Endothelial cell (in vitro differentiated cells): Measurements from ENCODE around the gene SPSB1. TPM values are rescaled to one million over a fixed set of nuclear protein-coding genes. Genes with fewer than 3 reads are reported as not detected.

Source experiments
- DNase-seq: peaks from one replicate; pipeline ENCODE4 v3.0.0; 2021; ENCODE audit warnings: low spot score
- H3K27ac Mint-ChIP-seq: one replicate; pipeline ENCODE4 v1.8.0; 2021; ENCODE audit warnings: mixed read lengths, inconsistent platforms; ENCODE audit not compliant: unreplicated experiment
- H3K27me3 Mint-ChIP-seq: one replicate; pipeline ENCODE4 v1.8.0; 2021; ENCODE audit warnings: mild to moderate bottlenecking, moderate library complexity, mixed read lengths, inconsistent platforms; ENCODE audit not compliant: unreplicated experiment
- H3K36me3 Mint-ChIP-seq: one replicate; pipeline ENCODE4 v1.8.0; 2021; ENCODE audit warnings: mild to moderate bottlenecking, low read depth, mixed read lengths, inconsistent platforms; ENCODE audit not compliant: unreplicated experiment
- H3K4me1 Mint-ChIP-seq: one replicate; pipeline ENCODE4 v1.8.0; 2021; ENCODE audit warnings: mild to moderate bottlenecking, mixed read lengths, inconsistent platforms; ENCODE audit not compliant: unreplicated experiment
- H3K4me3 Mint-ChIP-seq: one replicate; pipeline ENCODE4 v1.8.0; 2021; ENCODE audit warnings: mild to moderate bottlenecking, mixed read lengths, inconsistent platforms; ENCODE audit not compliant: unreplicated experiment
- H3K9me3 Mint-ChIP-seq: one replicate; pipeline ENCODE4 v1.8.0; 2021; ENCODE audit warnings: mixed read lengths, inconsistent platforms; ENCODE audit not compliant: unreplicated experiment
- total RNA-seq: library from RNA; stranded (reverse); fragmentation: NEBNext Ultra II Directional; extraction: Animal tissue kit (Norgen Biotek cat#: 25700); gene quantifications from one replicate; pipeline ENCODE4 v1.2.1, GENCODE V29; 2021; ENCODE audit not compliant: unreplicated experiment
- TF ChIP-seq, protein P1 (sequence below): fragments of 200-600 bp; sonication (generic); IDR thresholded peaks from one replicate; pipeline ENCODE4 v1.5.0; 2021; ENCODE audit warnings: antibody characterized with exemption; ENCODE audit not compliant: unreplicated experiment

SPSB1 gene
- total RNA-seq, 1 donor from 2014 or later, result 8.1 TPM

DNA sequence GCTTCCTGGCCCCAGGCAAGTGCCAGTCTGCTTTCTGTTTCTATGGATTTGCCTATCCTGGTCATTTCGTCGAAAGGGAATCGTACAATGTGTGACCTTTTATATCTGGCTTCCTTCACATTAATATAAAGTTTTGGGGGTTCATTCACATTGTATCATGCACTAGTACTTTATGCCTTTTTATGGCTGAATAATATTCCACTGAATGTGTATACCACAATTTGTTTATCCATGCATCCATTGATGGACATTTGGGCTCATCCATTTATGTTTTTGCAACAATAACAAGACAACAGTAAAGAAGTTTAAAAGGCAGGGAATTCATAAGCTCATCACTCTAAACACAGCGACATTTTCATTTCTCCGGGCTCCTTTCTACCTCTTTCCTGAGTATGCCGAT is 50.6 kb downstream of the SPSB1 start:
- Mint-ChIP-seq H3K27ac (no peak overlapping the region), H3K4me3 (no peak overlapping the region), H3K27me3 (peaks cover 8% of the 10 kb centered on the region), H3K4me1 (peaks cover 25% of the 10 kb centered on the region), H3K9me3 (no peaks in the 10 kb centered on the region), H3K36me3 (no peaks in the 10 kb centered on the region)
- TF ChIP-seq, protein P1, sequence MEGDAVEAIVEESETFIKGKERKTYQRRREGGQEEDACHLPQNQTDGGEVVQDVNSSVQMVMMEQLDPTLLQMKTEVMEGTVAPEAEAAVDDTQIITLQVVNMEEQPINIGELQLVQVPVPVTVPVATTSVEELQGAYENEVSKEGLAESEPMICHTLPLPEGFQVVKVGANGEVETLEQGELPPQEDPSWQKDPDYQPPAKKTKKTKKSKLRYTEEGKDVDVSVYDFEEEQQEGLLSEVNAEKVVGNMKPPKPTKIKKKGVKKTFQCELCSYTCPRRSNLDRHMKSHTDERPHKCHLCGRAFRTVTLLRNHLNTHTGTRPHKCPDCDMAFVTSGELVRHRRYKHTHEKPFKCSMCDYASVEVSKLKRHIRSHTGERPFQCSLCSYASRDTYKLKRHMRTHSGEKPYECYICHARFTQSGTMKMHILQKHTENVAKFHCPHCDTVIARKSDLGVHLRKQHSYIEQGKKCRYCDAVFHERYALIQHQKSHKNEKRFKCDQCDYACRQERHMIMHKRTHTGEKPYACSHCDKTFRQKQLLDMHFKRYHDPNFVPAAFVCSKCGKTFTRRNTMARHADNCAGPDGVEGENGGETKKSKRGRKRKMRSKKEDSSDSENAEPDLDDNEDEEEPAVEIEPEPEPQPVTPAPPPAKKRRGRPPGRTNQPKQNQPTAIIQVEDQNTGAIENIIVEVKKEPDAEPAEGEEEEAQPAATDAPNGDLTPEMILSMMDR, result no peak
- DNase-seq, result no peak

DNA sequence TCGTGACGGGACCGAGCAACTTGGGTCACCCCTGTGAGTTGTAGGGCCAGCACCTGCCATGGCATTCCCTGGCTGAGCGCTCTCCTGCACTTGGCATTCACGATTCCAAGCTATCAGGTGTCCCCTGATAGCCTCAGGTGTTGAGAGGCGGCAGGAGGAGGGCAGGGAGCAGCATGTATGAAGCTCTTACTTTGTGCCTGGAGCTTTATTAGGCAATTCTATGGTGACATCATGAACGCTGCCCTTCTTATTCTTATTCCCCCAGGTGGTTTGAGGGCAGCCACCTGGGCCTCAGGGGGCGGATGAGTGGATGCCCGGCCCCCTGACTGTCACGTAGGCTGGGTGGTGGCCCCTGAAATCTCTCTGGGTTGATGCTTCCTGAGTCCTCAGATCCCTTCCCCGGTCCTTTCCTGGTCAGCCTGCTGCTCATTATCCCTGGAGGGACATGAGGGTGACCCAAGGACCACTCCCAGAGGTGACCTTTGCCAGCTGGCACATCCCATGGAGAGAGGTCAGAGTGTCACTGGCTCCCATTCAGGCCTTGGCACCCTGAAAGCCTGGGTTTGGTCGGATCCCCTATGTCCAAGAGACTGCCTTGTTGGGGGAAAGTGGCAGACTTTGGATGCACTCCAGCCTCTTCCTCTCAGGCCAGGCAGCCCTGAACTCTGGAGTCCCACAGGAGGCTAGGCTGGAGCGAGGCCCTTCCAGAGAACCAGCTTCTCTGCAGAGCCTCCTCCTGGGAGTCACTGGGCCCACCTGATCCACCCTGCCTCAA is 51.9 kb downstream of the SPSB1 start:
- H3K27me3 Mint-ChIP-seq, result peaks cover 8% of the 10 kb centered on the region
- no peak overlapping the region for H3K4me3 Mint-ChIP-seq
- H3K9me3 Mint-ChIP-seq, result no peaks in the 10 kb centered on the region
- H3K4me1 Mint-ChIP-seq, result peaks cover 19% of the 10 kb centered on the region
- H3K36me3 Mint-ChIP-seq, result no peaks in the 10 kb centered on the region
- DNase-seq, result no peak
- H3K27ac Mint-ChIP-seq, result no peak overlapping the region
- TF ChIP-seq, protein P1, result no peak

DNA sequence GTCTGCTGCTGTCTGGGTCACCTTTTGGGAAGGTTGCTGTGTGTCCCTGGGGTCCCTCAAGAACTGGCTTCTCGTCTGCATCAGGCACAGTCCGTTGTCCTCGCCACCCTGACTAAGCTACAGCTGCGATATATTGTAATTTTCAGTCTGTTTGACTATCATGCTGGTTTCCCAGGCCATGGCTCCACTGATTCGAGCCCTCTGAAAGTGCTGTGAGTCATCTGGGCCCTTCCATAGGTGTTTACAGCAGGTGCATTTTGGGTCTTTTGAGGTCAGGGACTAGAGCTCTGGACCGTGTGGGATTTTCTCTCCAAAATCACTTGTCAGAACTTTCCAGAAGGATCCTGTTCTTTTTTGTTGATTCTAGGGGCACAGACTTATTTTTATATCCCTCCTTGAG is 52.8 kb downstream of the SPSB1 start:
- DNase-seq, result no peak
- H3K4me1 Mint-ChIP-seq, result peaks cover 15% of the 10 kb centered on the region
- no peaks in the 10 kb centered on the region for H3K9me3 Mint-ChIP-seq
- H3K27me3 Mint-ChIP-seq, result peaks cover 8% of the 10 kb centered on the region
- no peak overlapping the region for H3K27ac Mint-ChIP-seq
- no peak overlapping the region for H3K4me3 Mint-ChIP-seq
- TF ChIP-seq, protein P1, result no peak
- H3K36me3 Mint-ChIP-seq, result no peaks in the 10 kb centered on the region

DNA sequence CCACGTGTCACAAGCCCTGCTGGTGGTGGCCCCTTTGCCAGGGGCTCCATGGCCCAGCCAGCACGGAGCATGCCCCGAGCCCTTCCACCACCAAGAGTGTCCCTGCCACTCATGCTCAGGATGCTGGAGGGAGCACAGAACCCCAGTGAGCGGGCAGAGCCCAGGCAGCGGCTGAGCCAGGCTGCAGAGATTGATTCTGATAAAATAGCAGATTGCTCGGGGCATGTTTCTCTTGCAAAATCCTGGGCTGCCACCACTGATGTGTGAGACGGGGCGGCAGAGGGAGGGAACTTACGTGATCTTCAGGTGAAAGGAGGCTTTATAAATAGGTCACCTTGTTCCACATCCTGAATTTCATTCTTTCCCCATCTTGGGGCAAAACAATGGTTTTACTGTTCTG is 53.2 kb downstream of the SPSB1 start:
- DNase-seq, result no peak
- TF ChIP-seq, protein P1, result no peak
- Mint-ChIP-seq H3K36me3 (no peaks in the 10 kb centered on the region), H3K27me3 (peaks cover 7% of the 10 kb centered on the region), H3K4me3 (no peak overlapping the region), H3K9me3 (no peaks in the 10 kb centered on the region), H3K4me1 (peaks cover 12% of the 10 kb centered on the region), H3K27ac (no peak overlapping the region)

DNA sequence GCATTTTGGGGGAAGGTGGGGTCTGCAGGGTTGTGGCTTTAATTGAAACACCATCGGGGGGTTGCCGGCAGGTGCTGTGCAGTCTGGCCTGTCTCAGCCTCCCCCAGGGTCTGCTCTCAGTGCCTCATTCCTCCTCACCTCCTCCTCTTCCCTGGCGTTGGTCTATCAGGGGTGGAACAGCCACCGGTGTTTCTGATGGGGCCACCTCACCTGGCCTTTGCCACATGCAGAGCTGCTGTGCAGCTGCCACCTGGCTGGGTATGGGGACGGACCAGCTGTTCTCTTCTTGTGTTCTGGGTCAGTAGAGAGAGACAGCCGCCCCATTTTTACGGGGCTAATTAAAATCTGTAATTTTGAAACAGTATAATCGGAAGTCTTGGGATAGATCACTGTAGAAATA is 53.9 kb downstream of the SPSB1 start:
- Mint-ChIP-seq H3K36me3 (no peaks in the 10 kb centered on the region), H3K4me3 (no peak overlapping the region), H3K4me1 (peaks cover 8% of the 10 kb centered on the region), H3K9me3 (no peaks in the 10 kb centered on the region), H3K27me3 (peaks cover 4% of the 10 kb centered on the region), H3K27ac (no peak overlapping the region)
- DNase-seq, result no peak
- TF ChIP-seq, protein P1, result no peak
